Loucy (cell line): ENCODE measurements around the gene HSCB.
"Not testable (repeated sequence)": the region's sequence is repeated elsewhere in the genome, so short reads cannot be mapped to it uniquely, and the experiment has no call there.

ENCODE experiments used
- H2AFZ ChIP-seq: fragments of 200-600 bp; sonication (generic); 2 replicates; pipeline ENCODE4 v1.6.0; 2016; ENCODE audit warnings: antibody characterized with exemption, mild to moderate bottlenecking, low read length, moderate library complexity
- H3F3A ChIP-seq: fragments of 200-600 bp; 2 replicates; pipeline ENCODE4 v1.6.0; 2016; ENCODE audit warnings: antibody characterized with exemption, low read depth, mild to moderate bottlenecking
- H3K27me3 ChIP-seq: fragments of 200-600 bp; sonication (generic); 2 replicates; pipeline ENCODE4 v1.6.1; 2014; ENCODE audit warnings: low read length, mild to moderate bottlenecking; ENCODE audit not compliant: insufficient read depth, poor library complexity, severe bottlenecking
- H3K36me3 ChIP-seq: fragments of 200-600 bp; sonication (generic); 2 replicates; pipeline ENCODE4 v1.6.1; 2016; ENCODE audit warnings: low read length; ENCODE audit not compliant: insufficient read depth
- H3K4me1 ChIP-seq: fragments of 200-600 bp; sonication (generic); 2 replicates; pipeline ENCODE4 v1.5.1; 2014; ENCODE audit warnings: low read length, mild to moderate bottlenecking; ENCODE audit not compliant: insufficient read depth, poor library complexity, severe bottlenecking
- H3K4me2 ChIP-seq: fragments of 200-600 bp; sonication (generic); 2 replicates; pipeline ENCODE4 v1.6.0; 2014; ENCODE audit warnings: antibody characterized with exemption, low read length, low read depth, mild to moderate bottlenecking; ENCODE audit not compliant: poor library complexity, severe bottlenecking
- H3K4me3 ChIP-seq: fragments of 200-600 bp; sonication (generic); 2 replicates; pipeline ENCODE4 v1.5.1; 2014; ENCODE audit warnings: low read length, mild to moderate bottlenecking, mixed read lengths; ENCODE audit not compliant: poor library complexity, severe bottlenecking
- H3K79me2 ChIP-seq: fragments of 200-600 bp; sonication (generic); 2 replicates; pipeline ENCODE4 v1.6.1; 2014; ENCODE audit warnings: low read length; ENCODE audit not compliant: insufficient read depth
- H3K9ac ChIP-seq: fragments of 200-600 bp; sonication (generic); 2 replicates; pipeline ENCODE4 v1.6.0; 2014; ENCODE audit warnings: mild to moderate bottlenecking, low read depth, low read length, moderate library complexity; ENCODE audit not compliant: poor library complexity, severe bottlenecking
- H3K9me2 ChIP-seq: fragments of 200-600 bp; sonication (generic); replicated peaks from 2 replicates; pipeline ENCODE4 v1.6.1; 2016; ENCODE audit warnings: low read depth, low read length, mixed read lengths
- H3K9me3 ChIP-seq: fragments of 200-600 bp; sonication (generic); 2 replicates; pipeline ENCODE4 v1.6.1; 2014; ENCODE audit warnings: mild to moderate bottlenecking, antibody characterized with exemption, low read length, low read depth; ENCODE audit not compliant: insufficient read depth
- H4K20me1 ChIP-seq: fragments of 200-600 bp; sonication (generic); 2 replicates; pipeline ENCODE4 v1.6.0; 2014; ENCODE audit warnings: antibody characterized with exemption, low read length, mild to moderate bottlenecking; ENCODE audit not compliant: insufficient read depth, poor library complexity, severe bottlenecking
- CTCF ChIP-seq: fragments of 200-600 bp; sonication (generic); conservative IDR thresholded peaks from 2 replicates; pipeline ENCODE4 v1.5.1; 2014; ENCODE audit warnings: mild to moderate bottlenecking, antibody characterized with exemption, low read length
- EZH2phosphoT487 ChIP-seq: fragments of 200-600 bp; IDR thresholded peaks from 2 replicates; pipeline ENCODE4 v1.6.1; 2018; ENCODE audit warnings: antibody characterized with exemption, mild to moderate bottlenecking, moderate library complexity, borderline replicate concordance

The HSCB gene

DNA sequence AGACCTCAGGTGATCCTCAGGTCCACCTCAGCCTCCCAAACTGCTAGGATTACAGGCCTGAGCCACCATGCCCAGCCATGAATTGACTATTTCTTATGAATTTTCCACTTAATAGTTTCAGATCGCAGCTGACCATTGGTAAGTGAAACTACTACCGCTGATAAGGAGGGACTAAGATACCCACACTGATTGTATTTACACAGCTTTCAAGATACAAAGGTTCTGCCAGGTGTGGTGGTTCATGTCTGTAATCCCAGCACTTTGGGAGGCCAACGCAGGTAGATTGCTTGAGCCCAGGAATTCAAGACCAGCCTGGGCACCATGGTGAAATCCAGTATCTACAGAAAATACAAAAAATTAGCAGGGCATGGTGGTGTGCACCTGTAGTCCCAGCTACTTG lies 4.1 kb upstream of the HSCB start:
- no peaks in the 10 kb centered on the region for H3K9me2 ChIP-seq
- TF ChIP-seq CTCF (no peak), EZH2phosphoT487 (no peak)
- peaks cover 5% of the 10 kb centered on the region for H4K20me1 ChIP-seq

DNA sequence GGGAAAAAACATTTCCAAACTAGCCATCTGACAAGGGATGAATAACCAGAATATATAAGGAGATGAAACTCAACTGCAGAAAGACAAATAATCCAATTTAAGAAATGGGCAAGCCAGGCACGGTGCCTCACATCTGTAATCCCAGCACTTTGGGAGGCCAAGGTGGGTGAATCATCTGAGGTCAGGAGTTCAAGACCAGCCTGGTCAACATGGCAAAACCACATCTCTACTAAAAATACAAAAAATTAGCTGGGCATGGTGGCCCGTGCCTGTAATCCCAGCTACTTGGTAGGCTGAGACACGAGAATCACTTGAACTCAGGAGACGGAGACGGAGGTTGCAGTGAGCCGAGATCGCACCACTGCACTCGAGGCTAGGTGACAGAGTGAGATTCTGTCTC lies 3.0 kb upstream of the HSCB start:
- Histone ChIP-seq H3K4me1 (peaks cover 47% of the 10 kb centered on the region), H3K4me3 (peak overlapping the region; percentile 11), H3K79me2 (peaks cover 83% of the 10 kb centered on the region), H3K4me2 (peak overlapping the region; percentile 69)
- not testable (repeated sequence) for H2AFZ ChIP-seq, H3K9me3 ChIP-seq, H3K27me3 ChIP-seq, H3K9ac ChIP-seq, H3K9me2 ChIP-seq, H3F3A ChIP-seq, H3K36me3 ChIP-seq, H4K20me1 ChIP-seq

More for the DNA sequence above, 4.1 kb upstream of the HSCB start:
- H3K79me2 ChIP-seq: peaks cover 72% of the 10 kb centered on the region
- no peak overlapping the region for H3K4me3 ChIP-seq
- no peak overlapping the region for H2AFZ ChIP-seq
- peaks cover 13% of the 10 kb centered on the region; the same call in 1 of the 2 replicates for H3K36me3 ChIP-seq
- no peaks in the 10 kb centered on the region for H3K9me3 ChIP-seq
- peak overlapping the region; percentile 69 for H3K4me2 ChIP-seq
- H3F3A ChIP-seq: no peaks in the 10 kb centered on the region
- no peak overlapping the region for H3K9ac ChIP-seq
- H3K4me1 ChIP-seq: peaks cover 35% of the 10 kb centered on the region
- H3K27me3 ChIP-seq: no peaks in the 10 kb centered on the region

DNA sequence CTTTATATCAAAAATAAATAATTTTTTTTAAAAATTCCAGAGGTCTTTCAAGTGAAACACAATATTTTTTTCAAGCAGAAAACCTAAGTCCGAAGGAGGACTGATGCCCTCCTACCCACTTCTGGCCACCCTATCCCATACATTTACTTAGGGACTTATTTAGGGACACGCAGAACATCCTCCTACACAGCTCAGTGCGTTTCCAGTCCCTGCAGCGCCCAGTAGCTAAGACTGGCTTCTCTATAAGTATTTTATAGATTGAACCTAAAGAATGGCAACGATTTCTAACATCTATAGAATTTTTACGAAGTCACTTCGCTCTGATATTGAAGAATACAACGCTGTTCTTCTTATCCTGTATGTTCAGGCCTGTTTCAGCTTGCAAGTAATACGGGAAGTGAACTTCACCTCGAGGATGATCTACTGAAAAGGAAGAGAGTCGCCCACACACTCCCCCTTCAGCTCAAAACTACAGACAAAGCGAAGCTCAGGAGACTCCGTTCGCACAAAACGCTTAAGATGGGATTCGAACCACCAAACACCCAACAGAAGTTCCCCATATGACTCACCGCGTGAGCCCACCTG lies 547 bp upstream of the HSCB start:
- Histone ChIP-seq H3K9me3 (no peaks in the 10 kb centered on the region), H3K27me3 (no peaks in the 10 kb centered on the region), H2AFZ (peak overlapping the region; percentile 78), H3K4me3 (peak overlapping the region; percentile 86), H3K9ac (peak overlapping the region; percentile 87), H3K79me2 (peaks cover 65% of the 10 kb centered on the region), H3K4me1 (peaks cover 44% of the 10 kb centered on the region), H3K36me3 (peaks cover 4% of the 10 kb centered on the region; the same call in 1 of the 2 replicates), H3F3A (no peaks in the 10 kb centered on the region), H4K20me1 (peaks cover 3% of the 10 kb centered on the region), H3K9me2 (no peaks in the 10 kb centered on the region), H3K4me2 (peak overlapping the region; percentile 69)
- TF ChIP-seq EZH2phosphoT487: no peak

DNA sequence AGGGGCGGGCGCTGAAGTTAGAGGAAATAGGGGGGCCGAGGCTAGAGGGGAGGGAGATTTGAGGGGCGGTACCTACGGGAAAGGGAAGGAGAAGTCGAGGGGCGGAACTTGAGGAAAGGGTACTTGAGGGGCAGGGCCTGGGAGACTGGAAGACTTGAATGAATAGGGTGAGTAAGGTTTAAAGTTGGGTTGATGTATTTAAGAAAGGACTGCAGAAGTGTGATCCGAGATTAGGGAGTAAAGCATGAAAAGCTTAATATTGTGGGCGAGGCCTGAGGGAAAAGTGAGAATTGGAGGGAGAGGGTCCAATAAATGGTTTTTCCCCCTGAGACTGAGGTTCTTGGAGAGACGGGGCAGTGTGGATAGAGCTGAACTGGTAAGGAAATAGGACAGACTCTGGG lies 723 bp downstream of the HSCB start:
- Histone ChIP-seq H4K20me1 (no peaks in the 10 kb centered on the region), H3K79me2 (peaks cover 52% of the 10 kb centered on the region), H3F3A (no peaks in the 10 kb centered on the region)

More for the DNA sequence above, 723 bp downstream of the HSCB start:
- H3K4me3 ChIP-seq: peak overlapping the region; percentile 86
- no peak for TF ChIP-seq CTCF
- TF ChIP-seq EZH2phosphoT487: no peak
- H3K36me3 ChIP-seq: peaks cover 4% of the 10 kb centered on the region; the same call in 1 of the 2 replicates
- H2AFZ ChIP-seq: peak overlapping the region; percentile 94; the same call in 1 of the 2 replicates
- H3K9ac ChIP-seq: peak overlapping the region; percentile 84
- no peaks in the 10 kb centered on the region for H3K9me3 ChIP-seq
- H3K4me2 ChIP-seq: peak overlapping the region; percentile 96
- H3K4me1 ChIP-seq: peaks cover 33% of the 10 kb centered on the region
- H3K9me2 ChIP-seq: no peaks in the 10 kb centered on the region
- no peaks in the 10 kb centered on the region for H3K27me3 ChIP-seq
